ENCODE results near the gene MOGAT3.
A peak's percentile ranks its signal among the peaks of the same experiment; 100 is the strongest.

The MOGAT3 gene

GRCh38 chr7:101160910-101161309 is 39.9 kb downstream of the MOGAT3 start:
- no peak for DNase-seq (ENCODE audit: low spot score)

GRCh38 chr7:101159696-101160674 is 40.9 kb downstream of the MOGAT3 start:
- no peak for DNase-seq (ENCODE audit: low spot score)

GRCh38 chr7:101156866-101157589 is 43.8 kb downstream of the MOGAT3 start:
- peak; percentile 73 for DNase-seq (ENCODE audit: low spot score)

GRCh38 chr7:101156277-101156676 is 44.6 kb downstream of the MOGAT3 start:
- DNase-seq (ENCODE audit: low spot score), result peak; percentile 63

- no peak for DNase-seq (ENCODE audit: low spot score)
These were observed 45.5 kb downstream of the MOGAT3 start for GRCh38 chr7:101155303-101155702.

GRCh38 chr7:101154693-101155102 is 46.1 kb downstream of the MOGAT3 start:
- no peak for DNase-seq (ENCODE audit: low spot score)

GRCh38 chr7:101153969-101154692 is 46.7 kb downstream of the MOGAT3 start, which contains the start of gene AP1S1:
Gene AP1S1 (plus strand): TSS chr7:101154476. CDS start chr7:101154515, 39 bp downstream.
- DNase-seq (ENCODE audit: low spot score), result peak; percentile 98

- no peak for DNase-seq (ENCODE audit: low spot score)
These were observed 48.8 kb downstream of the MOGAT3 start for GRCh38 chr7:101151908-101152651.

Measured in NAMALWA (cell line).